ACHN (cell line): ENCODE results near the gene USP32.
"Not testable (repeated sequence)": the region's sequence is repeated elsewhere in the genome, so short reads cannot be mapped to it uniquely, and the experiment has no call there.

Experiments used
- DNase-seq: peaks from one replicate; pipeline ENCODE4 v3.0.0-alpha.2; 2015
- in situ Hi-C: cut with HindIII; loops from 2 replicates; pipeline ENCODE4 v1.10.0; 2017; ENCODE audit warnings: low sequenced_read_pairs, low pct_ligation_motif_present, low pct_unique_long_range_greater_than_20kb

Gene USP32, protein sequence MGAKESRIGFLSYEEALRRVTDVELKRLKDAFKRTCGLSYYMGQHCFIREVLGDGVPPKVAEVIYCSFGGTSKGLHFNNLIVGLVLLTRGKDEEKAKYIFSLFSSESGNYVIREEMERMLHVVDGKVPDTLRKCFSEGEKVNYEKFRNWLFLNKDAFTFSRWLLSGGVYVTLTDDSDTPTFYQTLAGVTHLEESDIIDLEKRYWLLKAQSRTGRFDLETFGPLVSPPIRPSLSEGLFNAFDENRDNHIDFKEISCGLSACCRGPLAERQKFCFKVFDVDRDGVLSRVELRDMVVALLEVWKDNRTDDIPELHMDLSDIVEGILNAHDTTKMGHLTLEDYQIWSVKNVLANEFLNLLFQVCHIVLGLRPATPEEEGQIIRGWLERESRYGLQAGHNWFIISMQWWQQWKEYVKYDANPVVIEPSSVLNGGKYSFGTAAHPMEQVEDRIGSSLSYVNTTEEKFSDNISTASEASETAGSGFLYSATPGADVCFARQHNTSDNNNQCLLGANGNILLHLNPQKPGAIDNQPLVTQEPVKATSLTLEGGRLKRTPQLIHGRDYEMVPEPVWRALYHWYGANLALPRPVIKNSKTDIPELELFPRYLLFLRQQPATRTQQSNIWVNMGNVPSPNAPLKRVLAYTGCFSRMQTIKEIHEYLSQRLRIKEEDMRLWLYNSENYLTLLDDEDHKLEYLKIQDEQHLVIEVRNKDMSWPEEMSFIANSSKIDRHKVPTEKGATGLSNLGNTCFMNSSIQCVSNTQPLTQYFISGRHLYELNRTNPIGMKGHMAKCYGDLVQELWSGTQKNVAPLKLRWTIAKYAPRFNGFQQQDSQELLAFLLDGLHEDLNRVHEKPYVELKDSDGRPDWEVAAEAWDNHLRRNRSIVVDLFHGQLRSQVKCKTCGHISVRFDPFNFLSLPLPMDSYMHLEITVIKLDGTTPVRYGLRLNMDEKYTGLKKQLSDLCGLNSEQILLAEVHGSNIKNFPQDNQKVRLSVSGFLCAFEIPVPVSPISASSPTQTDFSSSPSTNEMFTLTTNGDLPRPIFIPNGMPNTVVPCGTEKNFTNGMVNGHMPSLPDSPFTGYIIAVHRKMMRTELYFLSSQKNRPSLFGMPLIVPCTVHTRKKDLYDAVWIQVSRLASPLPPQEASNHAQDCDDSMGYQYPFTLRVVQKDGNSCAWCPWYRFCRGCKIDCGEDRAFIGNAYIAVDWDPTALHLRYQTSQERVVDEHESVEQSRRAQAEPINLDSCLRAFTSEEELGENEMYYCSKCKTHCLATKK (N-terminal part only)

DNA sequence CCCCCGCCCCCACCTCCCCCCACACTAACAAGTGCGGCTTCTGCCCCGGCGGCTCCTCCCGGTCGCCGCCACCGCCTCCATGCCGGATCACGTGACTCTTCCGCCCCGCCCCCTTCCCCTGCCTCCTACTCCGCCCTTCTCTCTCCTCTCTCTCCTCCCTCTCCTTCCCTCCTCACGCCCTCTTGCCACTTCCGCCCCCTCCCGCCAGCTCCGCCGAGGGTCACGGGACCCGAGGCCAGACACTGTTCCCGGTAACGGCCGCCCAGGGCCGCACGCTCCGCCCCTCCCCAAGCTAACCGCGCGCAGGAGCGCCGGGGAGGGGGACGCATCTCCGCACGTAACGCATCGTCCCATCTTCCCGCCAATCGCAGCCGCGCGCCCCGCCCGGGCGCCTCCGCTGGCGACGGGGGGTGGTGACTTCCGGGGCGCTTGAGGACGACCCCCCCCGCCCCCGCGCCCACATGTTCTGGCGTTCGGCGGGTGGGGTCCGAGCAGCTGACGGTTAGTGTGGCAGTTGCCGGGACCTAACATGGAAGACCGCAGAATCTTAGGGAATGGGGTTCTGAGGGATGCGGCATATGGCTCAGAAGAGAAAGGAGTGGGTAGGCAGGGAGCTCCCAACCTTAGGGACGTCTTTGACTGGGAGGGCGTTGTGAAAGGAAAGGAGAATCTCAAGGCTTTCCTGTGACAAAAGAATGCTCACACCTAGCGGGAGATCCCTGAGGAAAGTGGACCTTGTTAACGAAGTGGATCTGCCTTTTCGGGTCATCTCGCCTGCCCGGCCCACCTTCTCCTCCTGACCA lies at the start of gene USP32:
USP32 (minus strand) TSS at position 92 of the 803 bp plus-strand sequence. CDS start 194 bp downstream, outside the sequence.
- DNase-seq = peak; percentile 99
- in situ Hi-C loops = no loop called here

DNA sequence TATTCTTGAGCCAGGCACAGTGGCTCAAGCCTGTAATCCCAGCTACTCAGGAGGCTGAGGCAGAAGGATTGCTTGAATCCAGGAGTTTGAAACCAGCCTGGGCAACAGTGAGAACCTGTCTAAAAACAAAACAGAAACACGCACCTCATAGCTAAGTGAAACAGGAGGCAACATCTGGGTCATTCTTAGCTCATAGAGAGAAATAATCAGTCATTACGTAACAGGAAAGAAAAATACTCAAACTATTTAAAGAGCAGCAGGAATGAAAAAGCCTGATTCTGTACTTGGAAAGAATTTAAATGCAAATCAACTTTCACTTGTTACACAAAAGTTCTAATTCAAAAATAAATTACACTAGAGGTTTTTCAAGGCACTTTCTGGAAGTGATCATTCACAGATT lies 47.6 kb upstream of the USP32 start:
- in situ Hi-C loops = no loop called here

DNA sequence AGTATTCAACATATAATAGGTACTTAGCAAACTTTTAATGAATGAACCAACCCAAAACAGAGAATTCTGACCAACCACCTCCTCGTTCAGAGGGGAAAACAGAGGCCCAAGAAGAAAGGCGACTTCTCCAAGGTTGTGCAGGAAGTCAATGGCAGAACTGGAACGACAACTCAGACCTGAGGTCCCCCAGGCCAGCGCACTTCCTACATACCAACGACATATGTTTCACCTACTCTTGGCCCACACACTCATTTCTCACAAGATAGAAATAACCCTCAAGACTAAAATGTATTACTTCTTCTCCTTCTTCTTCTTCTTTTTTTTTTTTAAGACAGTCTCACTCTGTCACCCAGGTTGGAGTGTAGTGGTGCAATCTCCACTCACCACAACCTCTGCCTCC lies 44.7 kb upstream of the USP32 start:
- in situ Hi-C loops = no loop called here
- DNase-seq = no peak

More for the DNA sequence above, 47.6 kb upstream of the USP32 start:
- no peak for DNase-seq

DNA sequence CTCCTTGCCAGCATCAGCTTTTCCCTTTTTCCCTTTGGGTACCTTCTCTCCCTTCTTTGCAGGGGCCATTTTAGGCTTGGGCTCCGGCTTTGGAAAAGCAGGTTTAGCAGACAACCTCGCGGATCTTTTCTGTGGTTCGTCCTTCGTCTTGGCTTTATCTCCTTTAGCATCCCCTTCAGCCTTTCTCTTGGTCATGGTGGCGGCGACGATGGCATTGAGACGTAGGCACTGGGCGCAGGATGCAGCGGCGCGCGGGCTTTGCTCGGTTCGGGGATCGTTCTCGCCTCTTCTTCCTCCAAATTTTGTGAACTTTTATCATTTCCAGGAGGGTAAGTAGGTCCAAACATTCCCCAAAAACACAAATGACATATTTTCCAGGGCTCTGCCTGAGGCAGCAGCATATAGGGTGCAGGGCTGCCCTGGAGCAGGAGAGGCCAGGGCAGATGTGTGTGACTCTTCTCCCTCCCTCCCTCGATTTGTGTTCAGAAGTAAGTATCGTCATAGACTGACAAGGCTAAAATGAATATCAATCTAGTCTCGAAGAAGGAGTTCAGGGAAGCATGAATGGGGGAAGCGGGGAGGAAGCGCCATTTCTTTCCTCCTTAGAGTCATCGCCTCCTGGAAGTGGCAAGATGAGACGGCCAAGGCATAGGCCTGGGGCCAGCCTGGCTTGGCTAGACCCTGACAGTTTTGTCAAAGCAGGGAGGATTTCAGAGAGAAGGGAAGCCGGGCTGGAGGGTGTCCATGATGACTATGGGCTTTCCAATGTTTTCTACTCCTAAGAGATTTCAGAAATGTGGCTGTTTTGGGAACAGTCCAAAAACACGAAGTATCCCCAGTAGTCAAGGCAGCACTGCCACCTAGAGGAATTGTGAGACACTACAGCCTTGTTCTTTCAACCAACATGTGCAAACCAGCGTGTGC lies 43.6 kb upstream of the USP32 start:
- DNase-seq = peak; percentile 87

DNA sequence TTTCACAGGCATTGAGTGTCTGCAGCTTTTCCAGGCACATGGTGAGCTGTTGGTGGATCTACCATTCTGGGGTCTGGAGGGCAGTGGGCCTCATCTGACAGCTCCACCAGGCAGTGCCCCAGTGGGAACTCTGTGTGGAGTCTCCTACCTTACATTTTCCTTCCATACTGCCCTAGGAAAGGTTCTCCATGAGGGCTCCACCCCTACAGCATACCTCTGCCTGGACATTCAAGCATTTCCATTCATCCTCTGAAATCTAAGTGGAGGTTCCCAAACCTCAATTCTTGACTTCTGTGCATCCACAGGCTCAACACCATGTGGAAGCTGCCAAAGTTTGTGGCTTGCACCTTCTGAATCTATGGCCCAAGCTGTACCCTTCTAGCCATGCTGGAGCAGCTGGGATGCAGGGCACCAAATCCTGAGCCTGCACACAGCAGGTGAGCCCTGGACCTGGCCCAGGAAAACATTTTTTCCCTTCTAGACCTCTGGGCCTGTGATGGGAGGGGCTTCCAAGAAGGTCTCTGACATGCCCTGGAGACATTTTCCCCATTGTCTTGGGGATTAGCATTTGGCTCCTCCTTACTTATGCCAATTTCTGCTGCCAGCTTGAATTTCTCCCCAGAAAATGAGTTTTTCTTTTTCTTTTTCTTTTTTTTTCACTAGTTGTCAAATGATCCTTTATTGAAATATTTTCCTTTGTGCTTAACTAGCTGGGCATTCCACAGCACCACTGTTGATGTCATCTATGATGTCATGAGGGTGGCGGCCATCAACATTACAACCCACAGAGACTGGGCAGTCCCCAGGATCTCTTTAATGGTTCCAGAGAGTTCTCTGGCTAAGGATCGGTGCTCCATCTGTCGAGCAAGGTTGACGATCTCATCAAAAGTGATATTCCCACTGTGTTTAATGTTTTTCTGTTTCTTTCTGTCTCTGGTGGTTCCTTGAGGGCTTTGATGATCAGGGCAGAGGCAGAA lies 41.4 kb upstream of the USP32 start:
- DNase-seq, in situ Hi-C loops: not testable (repeated sequence)

More for the DNA sequence above, 43.6 kb upstream of the USP32 start:
- in situ Hi-C loops = no loop called here

DNA sequence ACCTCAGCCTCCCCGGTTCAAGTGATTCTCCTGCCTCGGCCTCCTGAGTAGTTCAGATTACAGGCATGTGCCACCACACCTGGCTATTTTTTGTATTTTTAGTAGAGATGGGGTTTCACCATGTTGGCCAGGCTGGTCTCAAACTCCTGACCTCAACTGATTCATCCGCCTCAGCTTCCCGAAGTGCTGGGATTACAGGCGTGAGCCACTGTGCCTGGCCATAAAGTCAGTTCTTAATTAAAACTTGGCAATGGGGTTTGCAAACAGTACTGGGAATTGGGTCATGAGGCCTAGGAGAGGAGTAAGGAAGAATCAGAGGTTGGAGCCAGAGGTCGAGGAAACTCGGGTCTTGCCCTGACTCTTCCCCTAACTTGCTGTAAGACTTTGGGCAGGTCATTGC lies 38.6 kb upstream of the USP32 start:
- in situ Hi-C loops, DNase-seq: not testable (repeated sequence)

DNA sequence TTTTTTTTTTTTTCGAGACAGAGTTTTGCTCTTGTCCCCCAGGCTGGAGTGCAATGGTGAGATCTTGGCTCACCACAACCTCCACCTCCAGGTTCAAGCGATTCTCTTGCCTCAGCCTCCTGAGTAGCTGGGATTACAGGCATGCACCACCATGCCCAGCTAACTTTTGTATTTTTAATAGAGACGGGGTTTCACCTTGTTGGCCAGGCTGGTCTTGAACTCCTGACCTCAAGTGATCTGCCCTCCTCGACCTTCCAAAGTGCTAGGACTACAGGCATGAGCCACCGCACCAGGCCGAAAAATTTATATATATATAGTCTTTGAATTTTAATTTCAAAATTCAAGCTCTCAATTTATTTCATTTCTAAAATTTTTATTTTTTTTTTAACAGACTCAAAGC lies 36.6 kb upstream of the USP32 start:
- DNase-seq, in situ Hi-C loops: not testable (repeated sequence)

DNA sequence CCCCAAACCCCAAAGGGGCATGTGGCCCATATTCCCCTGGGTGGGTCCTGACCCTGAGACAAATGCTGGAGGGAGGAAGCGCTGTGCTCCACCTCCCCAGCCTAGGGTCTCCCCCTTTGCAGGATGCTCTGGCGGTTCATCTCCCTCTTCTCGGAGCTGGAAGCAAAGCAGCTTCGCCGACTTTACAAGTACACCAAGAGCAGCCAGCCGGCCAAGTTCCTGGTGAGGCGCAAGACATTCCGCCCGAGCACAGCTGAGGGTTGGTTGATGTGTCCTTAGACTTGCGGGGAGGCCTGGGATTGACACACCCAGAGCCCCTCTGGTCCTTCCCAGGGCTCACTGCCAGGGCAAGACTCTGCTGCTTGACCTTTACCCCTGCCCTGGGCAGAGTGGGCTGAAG lies 34.7 kb upstream of the USP32 start:
- in situ Hi-C loops = no loop called here
- no peak for DNase-seq

DNA sequence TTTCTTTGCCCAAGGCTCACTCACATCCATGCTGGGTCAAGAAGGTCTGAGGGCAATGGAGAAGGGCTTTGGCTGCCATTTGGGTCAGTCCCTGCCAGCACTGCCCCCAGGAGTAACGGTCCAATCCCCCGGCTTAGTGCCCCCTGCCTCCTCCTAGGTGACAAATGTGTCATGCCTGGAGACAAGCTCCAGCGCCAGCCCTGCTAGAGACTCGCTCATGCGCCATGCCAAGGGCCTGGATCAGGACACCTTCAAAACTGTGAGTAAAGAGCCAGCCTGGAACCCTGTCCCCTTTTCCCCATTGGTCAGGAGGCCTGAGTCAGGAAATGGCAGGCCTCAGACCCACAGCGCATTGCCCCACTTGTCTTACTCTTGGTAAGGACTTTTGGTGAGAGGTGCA lies 33.7 kb upstream of the USP32 start:
- DNase-seq = no peak
- in situ Hi-C loops = no loop called here

DNA sequence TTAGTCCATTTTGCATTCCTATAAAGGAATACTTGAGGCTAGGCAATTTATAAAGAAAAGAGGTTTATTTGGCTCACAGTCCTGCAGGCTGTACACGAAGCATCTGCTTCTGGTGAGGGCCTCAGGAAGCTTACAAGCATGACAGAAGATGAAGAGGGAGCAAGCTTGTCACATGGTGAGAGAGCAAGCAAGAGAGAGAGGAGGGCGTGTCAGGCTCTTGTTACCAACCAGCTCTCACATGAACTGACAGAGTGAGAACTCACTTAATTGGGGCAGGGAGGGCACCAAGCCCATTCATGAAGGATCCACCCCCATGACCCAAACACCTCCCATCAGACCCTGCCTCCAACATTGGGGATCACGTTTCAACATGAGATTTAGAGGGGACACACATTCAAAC lies 31.9 kb upstream of the USP32 start:
- in situ Hi-C loops = no loop called here

DNA sequence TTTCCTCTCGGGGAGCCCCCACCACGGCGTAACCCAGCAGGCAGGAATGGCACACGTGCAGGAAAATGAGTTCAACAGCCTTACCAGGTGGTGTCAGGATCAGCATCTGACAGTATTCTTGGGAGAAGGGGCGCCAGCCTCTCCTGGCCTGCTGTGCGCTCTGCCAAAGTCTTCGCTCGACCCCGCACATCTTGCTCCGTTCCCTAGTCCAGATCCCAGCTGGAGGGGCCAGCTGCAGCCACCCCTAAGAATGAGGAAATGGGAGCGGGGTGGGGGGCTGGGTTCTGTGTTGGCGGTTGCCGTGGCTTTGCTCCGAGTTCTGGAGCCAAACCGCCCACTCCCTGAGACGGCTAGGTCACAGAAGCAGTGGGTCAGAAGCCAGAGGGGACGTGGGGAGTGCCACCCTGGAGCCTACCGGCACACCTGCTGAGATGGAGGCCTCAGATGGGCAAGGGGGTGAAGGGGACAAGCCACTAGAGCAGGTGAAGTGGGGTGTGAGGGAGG lies 30.3 kb upstream of the USP32 start, which contains the start of gene CHCT1:
CHCT1 (plus strand) TSS at position 328 of the 504 bp plus-strand sequence; CDS start at position 432, 104 bp downstream.
- in situ Hi-C loops = no loop called here

More for the DNA sequence above, 31.9 kb upstream of the USP32 start:
- no peak for DNase-seq

DNA sequence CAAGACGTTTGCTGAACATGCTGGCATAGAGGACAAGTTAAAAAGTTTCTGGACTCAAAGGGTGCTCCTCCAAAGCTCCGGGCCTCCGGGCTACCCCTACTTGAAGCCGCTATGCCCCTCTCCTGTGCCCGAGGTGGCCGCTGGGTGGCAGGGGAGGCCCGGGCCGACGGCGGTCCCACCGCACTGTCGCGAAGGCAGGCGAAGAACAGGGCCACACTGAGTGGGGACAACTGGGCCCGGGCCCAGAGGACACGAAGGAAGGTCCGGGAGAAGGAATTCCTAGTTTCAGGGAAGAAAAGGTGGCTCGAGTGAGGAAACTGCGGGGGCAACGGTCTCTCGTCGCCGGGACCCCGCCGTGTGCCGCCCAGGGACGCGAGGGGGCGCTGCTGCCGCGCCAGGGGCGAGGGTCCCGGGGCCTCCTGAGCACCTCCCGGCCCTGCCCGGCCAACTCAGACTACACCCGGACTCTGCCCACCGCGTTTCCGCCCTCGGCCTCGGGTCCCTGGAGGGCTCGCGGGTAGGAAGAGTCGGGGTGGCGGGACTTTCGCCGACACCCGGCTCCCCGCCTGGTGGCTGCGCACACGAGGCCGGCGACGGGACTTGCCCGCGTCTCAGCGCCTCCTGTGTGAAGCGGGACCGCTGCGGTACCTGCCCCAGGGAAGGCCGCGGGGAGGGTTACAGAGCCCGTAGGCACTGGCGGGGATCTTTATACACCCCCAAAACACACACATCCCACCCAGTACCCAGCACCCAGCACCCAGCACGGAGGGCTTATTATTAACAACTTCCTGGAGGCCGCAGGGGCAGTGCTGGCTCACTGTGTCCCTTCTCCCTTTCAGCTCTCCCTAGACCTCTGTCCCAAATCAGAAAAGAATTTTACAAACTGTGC lies 29.6 kb upstream of the USP32 start:
- in situ Hi-C loops = no loop called here
- peak; percentile 7 for DNase-seq

More for the DNA sequence above, 30.3 kb upstream of the USP32 start, which contains the start of gene CHCT1:
- DNase-seq = no peak

DNA sequence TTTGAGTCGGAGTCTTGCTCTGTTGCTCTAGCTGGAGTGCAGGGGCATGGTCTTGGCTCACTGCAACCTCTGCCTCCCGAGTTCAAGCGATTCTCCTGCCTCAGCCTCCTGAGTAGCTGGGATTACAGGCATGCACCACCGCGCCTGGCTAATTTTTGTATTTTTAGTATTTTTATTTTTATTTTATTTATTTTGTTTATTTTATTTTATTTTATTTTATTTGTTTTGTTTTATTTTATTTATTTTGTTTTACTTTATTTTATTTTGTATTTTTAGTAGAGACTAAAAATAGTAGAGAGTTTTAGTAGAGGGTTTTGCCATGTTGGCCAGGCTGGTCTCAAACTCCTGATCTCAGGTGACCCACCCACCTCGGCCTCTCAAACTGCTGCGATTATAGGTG lies 27.9 kb upstream of the USP32 start:
- DNase-seq, in situ Hi-C loops: not testable (repeated sequence)

DNA sequence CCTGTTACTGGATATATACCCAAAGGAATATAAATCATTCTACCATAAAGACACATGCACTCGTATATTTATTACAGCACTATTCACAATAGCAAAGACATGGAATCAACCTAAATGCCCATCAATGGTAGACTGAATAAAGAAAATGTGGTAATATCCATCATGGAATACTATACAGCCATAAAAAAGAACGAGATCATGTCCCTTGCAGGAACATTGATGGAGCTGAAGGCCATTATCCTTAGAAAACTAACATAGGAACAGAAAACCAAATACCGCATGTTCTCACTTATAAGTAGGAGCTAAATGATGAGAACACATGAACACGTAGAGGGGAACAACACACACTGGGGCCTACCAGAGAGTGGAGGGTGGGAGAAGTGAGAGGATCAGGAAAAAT lies 27.1 kb upstream of the USP32 start:
- DNase-seq, in situ Hi-C loops: not testable (repeated sequence)
